GM13976 (cell line): ENCODE measurements around the gene ATXN1L.
"Not testable (repeated sequence)": the region's sequence is repeated elsewhere in the genome, so short reads cannot be mapped to it uniquely, and the experiment has no call there.

ENCODE experiments used
- DNase-seq: peaks from one replicate; pipeline ENCODE4 v3.0.0; 2012; ENCODE audit warnings: low spot score
- in situ Hi-C: fragments of 300-500 bp; cut with MboI; formaldehyde crosslinking; loops from one replicate; pipeline ENCODE4 v1.12.0; 2022; ENCODE audit warnings: low sequenced_read_pairs, mixed read lengths, inconsistent platforms; ENCODE audit not compliant: unreplicated experiment
- TF ChIP-seq, protein P1 (sequence below): IDR thresholded peaks from 2 replicates; pipeline ENCODE4 v1.5.1; 2012; ENCODE audit warnings: borderline replicate concordance, mild to moderate bottlenecking; ENCODE audit not compliant: insufficient read depth; ENCODE audit errors: extremely low read depth, missing control alignments, control extremely low read depth

ATXN1L gene

DNA sequence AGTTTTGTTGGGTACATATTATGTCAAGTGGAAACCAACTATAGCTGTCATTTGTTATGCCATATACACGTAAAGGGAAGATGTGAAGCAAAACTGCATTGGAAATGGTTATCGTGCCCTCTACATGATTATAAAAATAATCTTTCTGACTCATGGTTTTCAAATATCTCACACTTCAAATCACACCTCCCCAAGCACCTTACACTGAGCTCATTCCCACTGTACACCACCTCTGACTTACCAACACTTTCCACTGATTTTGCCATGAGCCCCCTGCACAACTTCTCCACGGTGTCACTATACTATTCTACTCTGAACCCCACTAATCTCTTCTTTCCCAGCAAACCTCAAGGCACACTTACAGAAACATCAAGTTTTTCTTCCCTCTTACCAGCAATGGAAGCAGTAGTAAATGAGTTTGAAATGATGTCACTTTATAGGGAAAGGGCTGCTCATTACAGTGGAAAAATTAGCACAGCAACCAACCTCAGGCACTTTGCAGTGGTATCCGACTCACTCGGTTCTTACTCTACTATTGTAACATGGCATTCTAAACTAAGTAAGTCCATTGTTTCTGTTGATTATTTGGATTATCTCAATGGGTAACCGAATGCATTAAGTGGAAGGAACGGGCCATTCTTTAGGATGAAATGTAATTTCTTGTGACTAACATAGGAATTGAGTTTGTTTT lies 19.5 kb downstream of the ATXN1L start:
- no peak for DNase-seq
- in situ Hi-C loops: no loop called here
- TF ChIP-seq, protein P1, sequence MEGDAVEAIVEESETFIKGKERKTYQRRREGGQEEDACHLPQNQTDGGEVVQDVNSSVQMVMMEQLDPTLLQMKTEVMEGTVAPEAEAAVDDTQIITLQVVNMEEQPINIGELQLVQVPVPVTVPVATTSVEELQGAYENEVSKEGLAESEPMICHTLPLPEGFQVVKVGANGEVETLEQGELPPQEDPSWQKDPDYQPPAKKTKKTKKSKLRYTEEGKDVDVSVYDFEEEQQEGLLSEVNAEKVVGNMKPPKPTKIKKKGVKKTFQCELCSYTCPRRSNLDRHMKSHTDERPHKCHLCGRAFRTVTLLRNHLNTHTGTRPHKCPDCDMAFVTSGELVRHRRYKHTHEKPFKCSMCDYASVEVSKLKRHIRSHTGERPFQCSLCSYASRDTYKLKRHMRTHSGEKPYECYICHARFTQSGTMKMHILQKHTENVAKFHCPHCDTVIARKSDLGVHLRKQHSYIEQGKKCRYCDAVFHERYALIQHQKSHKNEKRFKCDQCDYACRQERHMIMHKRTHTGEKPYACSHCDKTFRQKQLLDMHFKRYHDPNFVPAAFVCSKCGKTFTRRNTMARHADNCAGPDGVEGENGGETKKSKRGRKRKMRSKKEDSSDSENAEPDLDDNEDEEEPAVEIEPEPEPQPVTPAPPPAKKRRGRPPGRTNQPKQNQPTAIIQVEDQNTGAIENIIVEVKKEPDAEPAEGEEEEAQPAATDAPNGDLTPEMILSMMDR: no peak

GRCh38 chr16:71867175-71867574 lies 21.4 kb downstream of the ATXN1L start:
- DNase-seq, in situ Hi-C loops: not testable (repeated sequence)

- TF ChIP-seq, protein P1: no peak
- in situ Hi-C loops: no loop called here
- DNase-seq: no peak
Observed at GRCh38 chr16:71867939-71868338, 22.2 kb downstream of the ATXN1L start.

- DNase-seq: no peak
- in situ Hi-C loops: no loop called here
- TF ChIP-seq, protein P1: no peak
Observed at GRCh38 chr16:71869089-71869488, 23.3 kb downstream of the ATXN1L start.

- TF ChIP-seq, protein P1: no peak
- in situ Hi-C loops: no loop called here
- DNase-seq: no peak
Observed at GRCh38 chr16:71870818-71871217, 25.0 kb downstream of the ATXN1L start.

- in situ Hi-C loops: no loop called here
- TF ChIP-seq, protein P1: no peak
- no peak for DNase-seq
Observed at GRCh38 chr16:71873199-71873598, 27.4 kb downstream of the ATXN1L start.

DNA sequence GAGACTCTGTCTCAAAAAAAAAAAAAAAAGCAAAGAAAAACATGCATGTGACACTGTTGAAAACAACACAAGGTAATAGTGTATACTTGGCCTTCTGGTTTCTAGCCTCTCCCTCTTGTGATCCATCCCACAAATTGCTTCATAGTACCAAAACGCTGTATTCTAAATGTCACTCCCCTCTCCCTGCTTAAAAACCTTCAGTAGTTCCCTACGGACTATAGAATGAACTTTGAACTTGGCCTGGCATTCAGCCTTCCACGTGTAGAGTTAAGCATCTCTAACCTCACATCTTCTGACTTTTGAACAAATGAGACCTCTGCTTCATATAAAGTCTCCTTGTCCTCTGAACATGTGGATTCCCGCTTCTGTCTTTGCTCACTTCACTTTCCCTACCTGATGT lies 33.1 kb downstream of the ATXN1L start:
- TF ChIP-seq, protein P1: no peak
- in situ Hi-C loops: no loop called here
- no peak for DNase-seq
